Endothelial cell (in vitro differentiated cells): ENCODE data around the gene CNIH2. TPM values are rescaled to one million over a fixed set of nuclear protein-coding genes. Genes with fewer than 3 reads are reported as not detected.
"Not testable (repeated sequence)": the region's sequence is repeated elsewhere in the genome, so short reads cannot be mapped to it uniquely, and the experiment has no call there.

Experiments used
- DNase-seq: peaks from one replicate; pipeline ENCODE4 v3.0.0; 2021; ENCODE audit warnings: low spot score
- H3K27ac Mint-ChIP-seq: one replicate; pipeline ENCODE4 v1.8.0; 2021; ENCODE audit warnings: mixed read lengths, inconsistent platforms; ENCODE audit not compliant: unreplicated experiment
- H3K27me3 Mint-ChIP-seq: one replicate; pipeline ENCODE4 v1.8.0; 2021; ENCODE audit warnings: mild to moderate bottlenecking, moderate library complexity, mixed read lengths, inconsistent platforms; ENCODE audit not compliant: unreplicated experiment
- H3K36me3 Mint-ChIP-seq: one replicate; pipeline ENCODE4 v1.8.0; 2021; ENCODE audit warnings: mild to moderate bottlenecking, low read depth, mixed read lengths, inconsistent platforms; ENCODE audit not compliant: unreplicated experiment
- H3K4me1 Mint-ChIP-seq: one replicate; pipeline ENCODE4 v1.8.0; 2021; ENCODE audit warnings: mild to moderate bottlenecking, mixed read lengths, inconsistent platforms; ENCODE audit not compliant: unreplicated experiment
- H3K4me3 Mint-ChIP-seq: one replicate; pipeline ENCODE4 v1.8.0; 2021; ENCODE audit warnings: mild to moderate bottlenecking, mixed read lengths, inconsistent platforms; ENCODE audit not compliant: unreplicated experiment
- H3K9me3 Mint-ChIP-seq: one replicate; pipeline ENCODE4 v1.8.0; 2021; ENCODE audit warnings: mixed read lengths, inconsistent platforms; ENCODE audit not compliant: unreplicated experiment
- CTCF ChIP-seq: fragments of 200-600 bp; sonication (generic); IDR thresholded peaks from one replicate; pipeline ENCODE4 v1.5.0; 2021; ENCODE audit warnings: antibody characterized with exemption; ENCODE audit not compliant: unreplicated experiment
- total RNA-seq: library from RNA; stranded (reverse); fragmentation: NEBNext Ultra II Directional; extraction: Animal tissue kit (Norgen Biotek cat#: 25700); gene quantifications from one replicate; pipeline ENCODE4 v1.2.1, GENCODE V29; 2021; ENCODE audit not compliant: unreplicated experiment

CNIH2 gene
- total RNA-seq, 1 donor from 2014 or later, result 1.9 TPM

GRCh38 chr11:66316849-66317251 lies 38.9 kb downstream of the CNIH2 start, which contains the start of gene CD248:
TSS of gene CD248 (minus strand) at chr11:66317044. CDS start at chr11:66317027, 17 bp downstream.
- Mint-ChIP-seq H3K4me1 (peaks cover 22% of the 10 kb centered on the region), H3K4me3 (no peak within 1 kb of the TSS), H3K27ac (peak within 1 kb of the TSS; percentile 72), H3K36me3 (peaks cover 5% of the 10 kb centered on the region), H3K9me3 (no peaks in the 10 kb centered on the region), H3K27me3 (peaks cover 23% of the 10 kb centered on the region)
- peak; percentile 37 for DNase-seq
- no peak for TF ChIP-seq CTCF

GRCh38 chr11:66317322-66317722 lies 39.3 kb downstream of the CNIH2 start:
- no peak for DNase-seq
- Mint-ChIP-seq H3K4me3 (no peak overlapping the region), H3K4me1 (peaks cover 21% of the 10 kb centered on the region), H3K27me3 (peaks cover 24% of the 10 kb centered on the region), H3K9me3 (no peaks in the 10 kb centered on the region), H3K36me3 (peaks cover 5% of the 10 kb centered on the region), H3K27ac (peak overlapping the region; percentile 72)
- TF ChIP-seq CTCF, result no peak

GRCh38 chr11:66317723-66318599 lies 40.0 kb downstream of the CNIH2 start:
- Mint-ChIP-seq H3K4me3 (peak overlapping the region; percentile 31), H3K4me1 (peaks cover 21% of the 10 kb centered on the region), H3K27ac (peak overlapping the region; percentile 72), H3K36me3 (peaks cover 5% of the 10 kb centered on the region), H3K9me3 (no peaks in the 10 kb centered on the region), H3K27me3 (peaks cover 25% of the 10 kb centered on the region)
- DNase-seq, result no peak
- TF ChIP-seq CTCF, result no peak

- DNase-seq, result no peak
- Mint-ChIP-seq H3K4me1 (peaks cover 21% of the 10 kb centered on the region), H3K27ac (peak overlapping the region; percentile 36), H3K4me3 (peak overlapping the region; percentile 12), H3K9me3 (no peaks in the 10 kb centered on the region), H3K36me3 (peaks cover 5% of the 10 kb centered on the region), H3K27me3 (peaks cover 25% of the 10 kb centered on the region)
- TF ChIP-seq CTCF, result no peak
Measured at GRCh38 chr11:66318600-66318970, 40.6 kb downstream of the CNIH2 start.

GRCh38 chr11:66320289-66320688 lies 42.3 kb downstream of the CNIH2 start:
- H3K36me3 Mint-ChIP-seq, result not testable (repeated sequence)

GRCh38 chr11:66320748-66321147 lies 42.8 kb downstream of the CNIH2 start:
- H3K4me1 Mint-ChIP-seq, result peaks cover 12% of the 10 kb centered on the region
- H3K27ac Mint-ChIP-seq, DNase-seq, H3K9me3 Mint-ChIP-seq, H3K36me3 Mint-ChIP-seq, H3K4me3 Mint-ChIP-seq: not testable (repeated sequence)
- peaks cover 13% of the 10 kb centered on the region for H3K27me3 Mint-ChIP-seq

More at GRCh38 chr11:66320289-66320688, 42.3 kb downstream of the CNIH2 start:
- not testable (repeated sequence) for H3K4me3 Mint-ChIP-seq, H3K27ac Mint-ChIP-seq, H3K9me3 Mint-ChIP-seq, DNase-seq
- H3K4me1 Mint-ChIP-seq, result peaks cover 12% of the 10 kb centered on the region
- H3K27me3 Mint-ChIP-seq, result peaks cover 16% of the 10 kb centered on the region
